ENCODE results near the gene PKP4. TPM values are rescaled to one million over a fixed set of nuclear protein-coding genes. Genes with fewer than 3 reads are reported as not detected.

PKP4 gene
- total RNA-seq, 1 experiment from 2014 or later, result 55.2 TPM

DNA sequence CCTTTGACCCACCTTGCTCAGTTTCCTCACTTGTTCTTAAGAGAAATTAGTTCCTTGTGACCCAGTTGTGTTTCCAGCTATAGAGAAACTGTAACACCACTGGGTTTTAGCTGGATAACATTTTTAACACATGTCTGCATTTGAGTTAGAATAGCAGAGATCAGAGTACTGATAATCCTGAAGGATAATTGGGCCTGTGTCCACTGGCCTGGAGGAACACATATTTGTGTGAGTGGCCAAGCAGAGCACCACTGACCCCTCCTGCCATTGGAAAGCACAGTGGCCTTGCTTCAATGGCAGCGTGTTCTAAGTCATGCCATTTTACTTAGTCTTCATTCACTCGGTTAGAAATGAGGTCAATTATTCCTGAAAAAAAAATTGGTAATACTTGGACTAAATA, 42.6 kb downstream of the PKP4 start:
- no peak for DNase-seq (ENCODE audit: low read depth, low spot score)
- no peaks in the 10 kb centered on the region for H3K36me3 ChIP-seq (ENCODE audit: control insufficient read depth in 1 of 2, insufficient read depth in 2 of 2, low read length in 2 of 2)
- no peak overlapping the region for H2AFZ ChIP-seq (ENCODE audit: low read depth, low read length, poor library complexity, severe bottlenecking)
- no peak overlapping the region for H3K4me3 ChIP-seq (replicated peaks in 1 of 2; ENCODE audit: low read depth in 1 of 2, low read length in 2 of 2)
- peaks cover 64% of the 10 kb centered on the region for H3K79me2 ChIP-seq (ENCODE audit: insufficient read depth, low read length)
- CTCF ChIA-PET, result no interaction called here
- H3K4me1 ChIP-seq (ENCODE audit: control insufficient read depth in 1 of 2, insufficient read depth in 2 of 2, low read length in 2 of 2), result peaks cover 0 to 5% of the 10 kb centered on the region in 2 experiments; a peak in 2 of 4 replicates
- RAD21 ChIA-PET (ENCODE audit: low non-redundant PET in 1 of 2, low total read pairs in 2 of 2, uncharacterized antibody in 2 of 2, unreplicated experiment in 2 of 2), result no interaction called here
- no peaks in the 10 kb centered on the region for H4K20me1 ChIP-seq (ENCODE audit: insufficient read depth)
- H3K9me3 ChIP-seq (ENCODE audit: control insufficient read depth in 1 of 2, insufficient read depth in 1 of 2, low read depth in 1 of 2, low read length in 2 of 2), result no peaks in the 10 kb centered on the region
- no peaks in the 10 kb centered on the region for H3K27me3 ChIP-seq (ENCODE audit: insufficient read depth, low read length)
- H3K27ac ChIP-seq (ENCODE audit: low read depth, low read length), result no peak overlapping the region
- no TSS peak for BruUV-seq (replicated peaks)
- intact Hi-C loops (cut with micrococcal nuclease), result no loop called here
- H3K9ac ChIP-seq (ENCODE audit: low read length), result no peak overlapping the region
- POLR2A ChIA-PET, result no interaction called here
- no peaks in the 10 kb centered on the region for H3K9me2 ChIP-seq (ENCODE audit: insufficient read depth)
- H3K4me2 ChIP-seq (ENCODE audit: low read length), result no peak overlapping the region
- TF ChIP-seq ZFX (IDR thresholded peaks at IDR 0.05), result no peak
- no peak for TF ChIP-seq CEBPB (IDR thresholded peaks at IDR 0.05; ENCODE audit: low read depth)
- TF ChIP-seq, protein P1, sequence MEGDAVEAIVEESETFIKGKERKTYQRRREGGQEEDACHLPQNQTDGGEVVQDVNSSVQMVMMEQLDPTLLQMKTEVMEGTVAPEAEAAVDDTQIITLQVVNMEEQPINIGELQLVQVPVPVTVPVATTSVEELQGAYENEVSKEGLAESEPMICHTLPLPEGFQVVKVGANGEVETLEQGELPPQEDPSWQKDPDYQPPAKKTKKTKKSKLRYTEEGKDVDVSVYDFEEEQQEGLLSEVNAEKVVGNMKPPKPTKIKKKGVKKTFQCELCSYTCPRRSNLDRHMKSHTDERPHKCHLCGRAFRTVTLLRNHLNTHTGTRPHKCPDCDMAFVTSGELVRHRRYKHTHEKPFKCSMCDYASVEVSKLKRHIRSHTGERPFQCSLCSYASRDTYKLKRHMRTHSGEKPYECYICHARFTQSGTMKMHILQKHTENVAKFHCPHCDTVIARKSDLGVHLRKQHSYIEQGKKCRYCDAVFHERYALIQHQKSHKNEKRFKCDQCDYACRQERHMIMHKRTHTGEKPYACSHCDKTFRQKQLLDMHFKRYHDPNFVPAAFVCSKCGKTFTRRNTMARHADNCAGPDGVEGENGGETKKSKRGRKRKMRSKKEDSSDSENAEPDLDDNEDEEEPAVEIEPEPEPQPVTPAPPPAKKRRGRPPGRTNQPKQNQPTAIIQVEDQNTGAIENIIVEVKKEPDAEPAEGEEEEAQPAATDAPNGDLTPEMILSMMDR (IDR thresholded peaks at IDR 0.05 in 2 of 3, conservative IDR thresholded peaks at IDR 0.05 in 1 of 3; ENCODE audit: borderline replicate concordance in 1 of 3, insufficient read depth in 1 of 3, low read depth in 2 of 3, low read length in 2 of 3), result no peak
- no peak for TF ChIP-seq TCF7L2 (IDR thresholded peaks at IDR 0.05; ENCODE audit: borderline replicate concordance, extremely low read depth, insufficient read depth, insufficient read length)
- no peak for TF ChIP-seq EZH2phosphoT487 (IDR thresholded peaks at IDR 0.05; ENCODE audit: borderline replicate concordance)
- TF ChIP-seq SP1 (IDR thresholded peaks at IDR 0.05; ENCODE audit: low read depth), result no peak
- no peak for TF ChIP-seq ELF1 (IDR thresholded peaks at IDR 0.05; ENCODE audit: borderline replicate concordance, low read depth)
- TF ChIP-seq, protein P2, sequence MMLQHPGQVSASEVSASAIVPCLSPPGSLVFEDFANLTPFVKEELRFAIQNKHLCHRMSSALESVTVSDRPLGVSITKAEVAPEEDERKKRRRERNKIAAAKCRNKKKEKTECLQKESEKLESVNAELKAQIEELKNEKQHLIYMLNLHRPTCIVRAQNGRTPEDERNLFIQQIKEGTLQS (IDR thresholded peaks at IDR 0.05), result no peak
- TF ChIP-seq, protein P3, sequence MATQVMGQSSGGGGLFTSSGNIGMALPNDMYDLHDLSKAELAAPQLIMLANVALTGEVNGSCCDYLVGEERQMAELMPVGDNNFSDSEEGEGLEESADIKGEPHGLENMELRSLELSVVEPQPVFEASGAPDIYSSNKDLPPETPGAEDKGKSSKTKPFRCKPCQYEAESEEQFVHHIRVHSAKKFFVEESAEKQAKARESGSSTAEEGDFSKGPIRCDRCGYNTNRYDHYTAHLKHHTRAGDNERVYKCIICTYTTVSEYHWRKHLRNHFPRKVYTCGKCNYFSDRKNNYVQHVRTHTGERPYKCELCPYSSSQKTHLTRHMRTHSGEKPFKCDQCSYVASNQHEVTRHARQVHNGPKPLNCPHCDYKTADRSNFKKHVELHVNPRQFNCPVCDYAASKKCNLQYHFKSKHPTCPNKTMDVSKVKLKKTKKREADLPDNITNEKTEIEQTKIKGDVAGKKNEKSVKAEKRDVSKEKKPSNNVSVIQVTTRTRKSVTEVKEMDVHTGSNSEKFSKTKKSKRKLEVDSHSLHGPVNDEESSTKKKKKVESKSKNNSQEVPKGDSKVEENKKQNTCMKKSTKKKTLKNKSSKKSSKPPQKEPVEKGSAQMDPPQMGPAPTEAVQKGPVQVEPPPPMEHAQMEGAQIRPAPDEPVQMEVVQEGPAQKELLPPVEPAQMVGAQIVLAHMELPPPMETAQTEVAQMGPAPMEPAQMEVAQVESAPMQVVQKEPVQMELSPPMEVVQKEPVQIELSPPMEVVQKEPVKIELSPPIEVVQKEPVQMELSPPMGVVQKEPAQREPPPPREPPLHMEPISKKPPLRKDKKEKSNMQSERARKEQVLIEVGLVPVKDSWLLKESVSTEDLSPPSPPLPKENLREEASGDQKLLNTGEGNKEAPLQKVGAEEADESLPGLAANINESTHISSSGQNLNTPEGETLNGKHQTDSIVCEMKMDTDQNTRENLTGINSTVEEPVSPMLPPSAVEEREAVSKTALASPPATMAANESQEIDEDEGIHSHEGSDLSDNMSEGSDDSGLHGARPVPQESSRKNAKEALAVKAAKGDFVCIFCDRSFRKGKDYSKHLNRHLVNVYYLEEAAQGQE (IDR thresholded peaks at IDR 0.05; ENCODE audit: low read depth), result no peak
- TF ChIP-seq ZNF274 (IDR thresholded peaks at IDR 0.05; ENCODE audit: low read depth, low read length), result no peak
- TF ChIP-seq YY1 (IDR thresholded peaks at IDR 0.05; ENCODE audit: extremely low read depth, insufficient replicate concordance, low read depth, low read length), result no peak
- no peak for TF ChIP-seq EZH2 (IDR thresholded peaks at IDR 0.05)
- TF ChIP-seq, protein P4, sequence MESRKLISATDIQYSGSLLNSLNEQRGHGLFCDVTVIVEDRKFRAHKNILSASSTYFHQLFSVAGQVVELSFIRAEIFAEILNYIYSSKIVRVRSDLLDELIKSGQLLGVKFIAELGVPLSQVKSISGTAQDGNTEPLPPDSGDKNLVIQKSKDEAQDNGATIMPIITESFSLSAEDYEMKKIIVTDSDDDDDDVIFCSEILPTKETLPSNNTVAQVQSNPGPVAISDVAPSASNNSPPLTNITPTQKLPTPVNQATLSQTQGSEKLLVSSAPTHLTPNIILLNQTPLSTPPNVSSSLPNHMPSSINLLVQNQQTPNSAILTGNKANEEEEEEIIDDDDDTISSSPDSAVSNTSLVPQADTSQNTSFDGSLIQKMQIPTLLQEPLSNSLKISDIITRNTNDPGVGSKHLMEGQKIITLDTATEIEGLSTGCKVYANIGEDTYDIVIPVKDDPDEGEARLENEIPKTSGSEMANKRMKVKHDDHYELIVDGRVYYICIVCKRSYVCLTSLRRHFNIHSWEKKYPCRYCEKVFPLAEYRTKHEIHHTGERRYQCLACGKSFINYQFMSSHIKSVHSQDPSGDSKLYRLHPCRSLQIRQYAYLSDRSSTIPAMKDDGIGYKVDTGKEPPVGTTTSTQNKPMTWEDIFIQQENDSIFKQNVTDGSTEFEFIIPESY (IDR thresholded peaks at IDR 0.05; ENCODE audit: extremely low read depth, insufficient replicate concordance, low read length), result no peak
- TF ChIP-seq SIN3A (IDR thresholded peaks at IDR 0.05; ENCODE audit: low read depth), result no peak
- no peak for TF ChIP-seq CBX3 (IDR thresholded peaks at IDR 0.05; ENCODE audit: low read depth)
- no peak for TF ChIP-seq POLR2AphosphoS5 (IDR thresholded peaks at IDR 0.05; ENCODE audit: low read depth, low read length)
- no peak for TF ChIP-seq EGR1 (IDR thresholded peaks at IDR 0.05; ENCODE audit: low read depth)
- TF ChIP-seq, protein P5, sequence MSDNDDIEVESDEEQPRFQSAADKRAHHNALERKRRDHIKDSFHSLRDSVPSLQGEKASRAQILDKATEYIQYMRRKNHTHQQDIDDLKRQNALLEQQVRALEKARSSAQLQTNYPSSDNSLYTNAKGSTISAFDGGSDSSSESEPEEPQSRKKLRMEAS (IDR thresholded peaks at IDR 0.05), result no peak
- TF ChIP-seq RAD21 (IDR thresholded peaks at IDR 0.05; ENCODE audit: low read depth), result no peak
- ATAC-seq, result no peak

All from HCT116 (cell line).